Thymus (tissue), 11 donors: ENCODE measurements around the gene LARGE1. TPM values are rescaled to one million over a fixed set of nuclear protein-coding genes. Genes with fewer than 3 reads are reported as not detected.

Experiments used
- DNase-seq, 9 donors: peaks; one replicate each; pipeline ENCODE4 v3.0.0-alpha.2; 2013; ENCODE audit warnings: low spot score in 9 of 9, low read depth in 6 of 9, missing footprints in 1 of 9
- H3K27ac ChIP-seq, 2 donors: one replicate each; pipeline ENCODE4 v1.5.1; 2013; ENCODE audit warnings: control low read depth in 1 of 2, low read depth in 1 of 2, low read length in 1 of 2, mild to moderate bottlenecking in 1 of 2, moderate library complexity in 1 of 2
- H3K27me3 ChIP-seq, 2 donors: one replicate each; pipeline ENCODE4 v1.5.1; 2013; ENCODE audit warnings: low read length in 1 of 2; ENCODE audit not compliant: control insufficient read depth in 2 of 2, insufficient read depth in 1 of 2
- H3K36me3 ChIP-seq, 2 donors: one replicate each; pipeline ENCODE4 v1.5.1; 2013; ENCODE audit warnings: low read length in 1 of 2, mild to moderate bottlenecking in 1 of 2, moderate library complexity in 1 of 2; ENCODE audit not compliant: control insufficient read depth in 2 of 2, insufficient read depth in 2 of 2
- H3K4me1 ChIP-seq, 2 donors: one replicate each; pipeline ENCODE4 v1.5.1; 2013; ENCODE audit warnings: low read length in 2 of 2; ENCODE audit not compliant: control insufficient read depth in 2 of 2, insufficient read depth in 2 of 2
- H3K4me3 ChIP-seq, 2 donors: one replicate each; pipeline ENCODE4 v1.5.1; 2013; ENCODE audit warnings: low read length in 2 of 2, control low read depth in 1 of 2, mild to moderate bottlenecking in 1 of 2
- H3K9me3 ChIP-seq, 2 donors: one replicate each; pipeline ENCODE4 v1.5.1; 2013; ENCODE audit warnings: low read length in 1 of 2, mild to moderate bottlenecking in 1 of 2; ENCODE audit not compliant: control insufficient read depth in 2 of 2, insufficient read depth in 1 of 2
- WGBS: extraction: QIAGEN DNeasy Blood & Tissue Kit; methylation state at CpG from one replicate; pipeline ENCODE4 v1.1.7; 2013; 5-methylcytosine and 5-hydroxymethylcytosine counted together
- polyA plus RNA-seq: library from polyadenylated mRNA; stranded (reverse); fragments of 200-250 nt; gene quantifications from one replicate; pipeline ENCODE4 v1.2.3, GENCODE V29; 2013
- total RNA-seq: library from RNA; stranded (reverse); fragments of 120-200 nt; gene quantifications from one replicate; pipeline ENCODE4 v1.2.4, GENCODE V29; 2013
- donor health status: healthy.

The LARGE1 gene
- total and polyA plus RNA-seq, 2 donors = 1.8 to 3.1 TPM

DNA sequence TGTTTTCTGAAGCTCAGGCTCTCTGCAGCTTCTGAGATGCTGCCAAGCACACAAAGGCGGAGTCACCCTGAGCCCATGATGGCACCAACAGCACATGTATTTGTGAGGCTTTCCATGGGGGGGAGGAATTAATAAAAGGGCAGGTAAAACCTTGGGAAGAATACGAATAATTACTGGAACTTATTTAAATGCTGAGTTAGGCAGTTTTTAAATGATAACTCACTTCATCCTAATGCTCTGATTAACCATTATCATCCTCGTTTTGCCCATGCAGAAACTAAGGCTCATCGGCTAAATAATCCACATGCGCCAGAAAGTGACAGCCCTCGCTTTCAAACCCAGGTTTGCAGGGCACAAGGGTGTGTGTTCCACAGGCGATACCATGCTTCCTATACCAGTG, 35.4 kb downstream of the LARGE1 start:
- no peaks in the 10 kb centered on the region for H3K9me3 ChIP-seq
- no peaks in the 10 kb centered on the region for H3K27me3 ChIP-seq
- DNase-seq = no peak
- H3K4me1 ChIP-seq = no peaks in the 10 kb centered on the region
- H3K36me3 ChIP-seq = no peaks in the 10 kb centered on the region
- H3K4me3 ChIP-seq = no peak overlapping the region
- H3K27ac ChIP-seq = no peak overlapping the region
- 96% methylated on average over 7 of the region's 7 CpGs for WGBS

GRCh38 chr22:33883961-33884808, 36.1 kb downstream of the LARGE1 start:
- Histone ChIP-seq H3K9me3 (no peaks in the 10 kb centered on the region), H3K27me3 (no peaks in the 10 kb centered on the region), H3K4me3 (no peak overlapping the region), H3K36me3 (no peaks in the 10 kb centered on the region), H3K27ac (no peak overlapping the region), H3K4me1 (no peaks in the 10 kb centered on the region)
- DNase-seq = no peak
- 97% methylated on average over 19 of the region's 19 CpGs for WGBS

- Histone ChIP-seq H3K27me3 (no peaks in the 10 kb centered on the region), H3K4me3 (no peak overlapping the region), H3K36me3 (no peaks in the 10 kb centered on the region), H3K9me3 (no peaks in the 10 kb centered on the region), H3K4me1 (no peaks in the 10 kb centered on the region), H3K27ac (no peak overlapping the region)
- no peak for DNase-seq
- 92% methylated on average over 6 of the region's 6 CpGs for WGBS
Measured at GRCh38 chr22:33883561-33883960, 36.7 kb downstream of the LARGE1 start.

DNA sequence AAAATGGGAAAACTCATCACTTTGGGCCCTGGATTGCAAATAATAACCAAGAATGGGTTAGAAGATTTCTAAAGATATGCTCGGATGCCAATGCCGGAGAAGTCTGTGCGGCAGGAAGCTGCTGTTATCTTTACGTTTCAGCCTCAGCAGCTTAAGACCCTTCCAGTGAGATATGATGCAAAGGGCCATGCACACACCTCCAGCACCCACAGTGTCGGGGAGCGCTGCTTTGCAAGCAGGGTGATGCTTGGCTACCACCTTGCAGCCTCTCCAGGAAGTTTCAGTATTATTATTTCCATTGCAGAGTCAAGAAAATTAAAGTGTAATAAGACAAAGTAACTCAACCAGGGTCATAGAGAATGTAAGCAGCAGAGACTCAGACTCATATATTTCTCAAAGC, 37.3 kb downstream of the LARGE1 start:
- 68% methylated on average over 6 of the region's 6 CpGs for WGBS
- no peaks in the 10 kb centered on the region for H3K36me3 ChIP-seq
- H3K27ac ChIP-seq = no peak overlapping the region
- no peaks in the 10 kb centered on the region for H3K4me1 ChIP-seq
- no peak for DNase-seq
- no peaks in the 10 kb centered on the region for H3K27me3 ChIP-seq
- no peaks in the 10 kb centered on the region for H3K9me3 ChIP-seq
- no peak overlapping the region for H3K4me3 ChIP-seq

- Histone ChIP-seq H3K4me3 (no peak overlapping the region), H3K36me3 (no peaks in the 10 kb centered on the region), H3K4me1 (no peaks in the 10 kb centered on the region), H3K27ac (no peak overlapping the region), H3K27me3 (no peaks in the 10 kb centered on the region), H3K9me3 (no peaks in the 10 kb centered on the region)
- 95% methylated on average over 11 of the region's 11 CpGs for WGBS
- no peak for DNase-seq
Measured at GRCh38 chr22:33880986-33881385, 39.3 kb downstream of the LARGE1 start.

DNA sequence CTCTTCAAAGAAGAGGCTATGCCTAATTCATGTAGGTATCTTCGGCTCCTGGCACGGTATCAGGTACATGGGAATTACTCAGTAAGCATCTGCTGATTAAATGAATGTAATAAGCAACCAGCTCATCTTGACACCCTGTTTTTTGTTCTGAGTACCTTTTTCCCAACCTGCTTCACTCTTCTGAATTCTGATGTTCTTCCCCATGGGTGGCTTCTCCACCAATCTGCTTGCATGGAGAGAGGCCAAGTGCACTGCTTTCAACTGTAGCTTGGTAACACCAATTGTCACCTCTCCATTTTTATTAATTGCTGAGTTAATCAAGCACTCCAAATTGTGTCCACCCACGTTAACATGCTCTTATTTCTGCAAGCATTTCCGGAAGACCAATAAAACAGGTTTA, 40.5 kb downstream of the LARGE1 start:
- H3K36me3 ChIP-seq = no peaks in the 10 kb centered on the region
- WGBS = 97% methylated on average over 4 of the region's 4 CpGs
- no peaks in the 10 kb centered on the region for H3K27me3 ChIP-seq
- no peak overlapping the region for H3K4me3 ChIP-seq
- no peaks in the 10 kb centered on the region for H3K9me3 ChIP-seq
- H3K4me1 ChIP-seq = no peaks in the 10 kb centered on the region
- DNase-seq = no peak
- no peak overlapping the region for H3K27ac ChIP-seq

GRCh38 chr22:33875316-33875715, 45.0 kb downstream of the LARGE1 start:
- H3K27me3 ChIP-seq = no peaks in the 10 kb centered on the region
- no peak for DNase-seq
- WGBS = 93% methylated on average over 6 of the region's 6 CpGs
- no peaks in the 10 kb centered on the region for H3K9me3 ChIP-seq
- no peak overlapping the region for H3K4me3 ChIP-seq
- H3K36me3 ChIP-seq = no peaks in the 10 kb centered on the region
- no peak overlapping the region for H3K27ac ChIP-seq
- H3K4me1 ChIP-seq = no peaks in the 10 kb centered on the region

- H3K36me3 ChIP-seq = no peaks in the 10 kb centered on the region
- H3K4me3 ChIP-seq = no peak overlapping the region
- no peaks in the 10 kb centered on the region for H3K4me1 ChIP-seq
- DNase-seq = no peak
- no peak overlapping the region for H3K27ac ChIP-seq
- no peaks in the 10 kb centered on the region for H3K9me3 ChIP-seq
- H3K27me3 ChIP-seq = no peaks in the 10 kb centered on the region
- 92% methylated on average over 7 of the region's 7 CpGs for WGBS
Measured at GRCh38 chr22:33874206-33874605, 46.1 kb downstream of the LARGE1 start.

GRCh38 chr22:33873666-33874065, 46.6 kb downstream of the LARGE1 start:
- DNase-seq = no peak
- Histone ChIP-seq H3K4me3 (no peak overlapping the region), H3K27ac (no peak overlapping the region), H3K36me3 (no peaks in the 10 kb centered on the region), H3K9me3 (no peaks in the 10 kb centered on the region), H3K27me3 (no peaks in the 10 kb centered on the region), H3K4me1 (no peaks in the 10 kb centered on the region)
- 78% methylated on average over 2 of the region's 2 CpGs for WGBS
